ENCODE data around the gene HOXC10.

DNA sequence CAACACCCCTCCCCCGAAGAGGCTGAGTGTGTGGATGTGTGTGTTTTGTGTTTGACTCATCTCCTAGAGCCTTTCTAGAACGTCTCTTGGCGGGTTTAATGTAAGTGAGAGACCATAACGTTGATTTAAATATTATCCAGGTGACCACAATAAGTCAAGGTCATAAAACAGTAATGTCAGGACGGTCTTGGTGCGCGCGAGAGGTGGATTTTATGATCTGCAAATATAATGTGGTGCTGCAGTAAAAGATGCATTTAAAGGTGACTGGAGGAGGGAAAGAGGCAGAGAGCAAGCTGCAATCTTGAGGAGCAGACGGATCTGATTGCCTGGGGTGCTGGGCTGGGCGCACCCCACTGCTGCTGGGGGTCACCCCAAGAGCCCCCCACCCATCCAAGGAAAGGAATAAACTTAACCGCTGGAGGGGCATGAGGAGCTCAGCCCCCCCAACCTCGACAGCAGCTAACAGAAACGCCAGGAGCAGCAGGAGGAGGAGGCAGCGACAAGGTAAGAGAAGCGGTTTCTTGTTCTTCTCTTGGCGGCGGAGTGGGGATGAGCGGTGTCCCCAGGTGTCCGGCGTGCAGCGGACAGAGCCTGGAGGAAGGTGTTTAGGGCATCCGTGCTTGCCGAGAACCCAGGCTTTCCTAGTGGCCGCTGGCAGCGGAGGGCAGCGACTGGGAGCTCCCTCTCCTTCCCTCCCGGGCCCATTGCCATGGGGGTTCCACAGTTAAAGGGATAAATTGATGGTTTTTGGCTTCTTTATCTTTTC, 5.5 kb downstream of the HOXC10 start:
- TF ChIP-seq, protein P1, sequence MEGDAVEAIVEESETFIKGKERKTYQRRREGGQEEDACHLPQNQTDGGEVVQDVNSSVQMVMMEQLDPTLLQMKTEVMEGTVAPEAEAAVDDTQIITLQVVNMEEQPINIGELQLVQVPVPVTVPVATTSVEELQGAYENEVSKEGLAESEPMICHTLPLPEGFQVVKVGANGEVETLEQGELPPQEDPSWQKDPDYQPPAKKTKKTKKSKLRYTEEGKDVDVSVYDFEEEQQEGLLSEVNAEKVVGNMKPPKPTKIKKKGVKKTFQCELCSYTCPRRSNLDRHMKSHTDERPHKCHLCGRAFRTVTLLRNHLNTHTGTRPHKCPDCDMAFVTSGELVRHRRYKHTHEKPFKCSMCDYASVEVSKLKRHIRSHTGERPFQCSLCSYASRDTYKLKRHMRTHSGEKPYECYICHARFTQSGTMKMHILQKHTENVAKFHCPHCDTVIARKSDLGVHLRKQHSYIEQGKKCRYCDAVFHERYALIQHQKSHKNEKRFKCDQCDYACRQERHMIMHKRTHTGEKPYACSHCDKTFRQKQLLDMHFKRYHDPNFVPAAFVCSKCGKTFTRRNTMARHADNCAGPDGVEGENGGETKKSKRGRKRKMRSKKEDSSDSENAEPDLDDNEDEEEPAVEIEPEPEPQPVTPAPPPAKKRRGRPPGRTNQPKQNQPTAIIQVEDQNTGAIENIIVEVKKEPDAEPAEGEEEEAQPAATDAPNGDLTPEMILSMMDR (IDR thresholded peaks at IDR 0.05): no peak
- peak in 1 of 2 donors; percentile 12 for TF ChIP-seq POLR2A (IDR thresholded peaks at IDR 0.05)
